Activated T-helper 1 cell treated with Interleukin-2 at 50 U/mL for 16 hours (primary cell): ENCODE data around the gene TRIM40.

Experiments
- DNase-seq: peaks from one replicate; pipeline ENCODE4 v3.0.0-alpha.2; 2020; ENCODE audit warnings: low read depth

TRIM40 gene

DNA sequence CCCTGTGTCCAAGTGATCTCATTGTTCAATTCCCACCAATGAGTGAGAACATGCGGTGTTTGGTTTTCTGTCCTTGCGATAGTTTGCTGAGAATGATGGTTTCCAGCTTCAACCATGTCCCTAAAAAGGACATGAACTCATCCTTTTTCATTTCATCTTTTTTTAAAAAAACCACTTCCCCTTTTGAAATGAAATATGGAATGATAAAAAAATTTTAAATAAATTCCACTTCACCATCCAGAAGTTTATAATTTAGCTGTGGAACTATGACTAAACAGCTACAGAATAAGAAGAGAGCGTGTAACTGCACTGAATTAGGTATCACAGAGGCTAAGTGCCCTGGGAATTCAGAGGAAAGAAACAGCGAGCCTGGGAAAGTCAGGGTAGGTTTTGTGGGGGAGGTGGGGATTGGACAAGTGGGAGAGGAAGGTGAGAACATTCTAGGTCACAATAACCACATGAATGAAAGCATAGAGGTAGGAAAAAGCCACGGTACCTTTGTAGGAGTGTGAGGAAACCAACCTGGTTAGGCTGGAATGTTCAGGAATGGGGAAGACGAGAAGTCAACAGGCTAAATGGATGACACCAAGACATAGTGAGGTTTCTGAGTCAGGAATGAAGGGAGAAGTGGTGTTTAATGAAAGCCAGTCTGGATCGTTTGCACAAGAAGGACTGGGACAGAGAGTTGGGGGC is 14.1 kb downstream of the TRIM40 start:
- DNase-seq, result no peak

DNA sequence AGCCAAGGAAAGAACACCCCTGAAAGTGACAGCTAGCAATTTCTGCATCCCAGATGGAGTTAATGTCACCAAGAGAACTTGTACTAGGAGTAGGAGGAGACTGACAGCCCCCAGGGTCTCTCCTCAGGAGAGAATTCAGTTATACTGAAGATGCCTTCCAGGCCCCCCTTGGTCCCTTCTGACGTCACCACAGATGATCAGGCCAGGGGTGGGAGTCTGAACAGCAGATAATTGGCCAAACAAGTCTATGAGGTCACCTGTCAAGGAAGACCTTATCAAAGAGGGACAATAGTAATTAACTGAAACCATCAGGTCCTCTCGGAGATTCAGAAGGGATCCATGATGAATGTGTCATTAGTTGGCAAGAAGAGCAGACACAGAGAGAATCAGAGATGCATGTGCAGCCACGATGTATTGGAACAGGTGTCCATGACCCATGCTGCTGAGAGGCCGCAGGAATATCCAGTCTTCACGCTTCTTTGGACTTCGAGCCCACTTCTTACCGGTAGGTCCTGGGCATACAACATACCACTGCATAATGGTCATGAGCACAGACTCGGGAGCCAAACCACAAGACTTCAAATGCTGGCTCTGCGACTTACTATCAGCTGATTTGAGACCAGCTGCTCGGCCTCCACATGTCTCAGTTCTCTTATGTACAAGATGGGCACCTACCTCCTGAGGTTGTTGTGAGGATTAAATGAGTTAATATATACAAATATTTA is 14.9 kb downstream of the TRIM40 start:
- no peak for DNase-seq

DNA sequence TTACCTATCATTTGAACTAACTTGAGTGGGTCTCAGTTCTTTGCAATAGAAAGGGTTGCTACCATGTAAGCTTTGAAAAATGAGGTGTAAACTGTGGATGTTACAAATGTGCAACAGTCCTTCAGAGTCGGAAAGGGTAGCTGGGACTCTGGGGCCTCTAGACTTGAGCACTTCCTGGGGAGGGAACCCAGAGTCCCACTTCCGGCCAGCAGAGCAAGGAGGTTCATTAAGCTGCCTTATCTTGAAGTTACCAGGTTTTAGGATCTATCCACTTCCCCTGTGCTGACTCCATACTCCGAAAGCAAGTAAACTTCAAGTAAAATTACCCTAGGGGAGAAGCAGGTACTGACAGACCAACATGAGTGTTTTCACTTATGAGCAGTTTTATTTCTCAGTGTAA is 15.6 kb downstream of the TRIM40 start:
- no peak for DNase-seq

DNA sequence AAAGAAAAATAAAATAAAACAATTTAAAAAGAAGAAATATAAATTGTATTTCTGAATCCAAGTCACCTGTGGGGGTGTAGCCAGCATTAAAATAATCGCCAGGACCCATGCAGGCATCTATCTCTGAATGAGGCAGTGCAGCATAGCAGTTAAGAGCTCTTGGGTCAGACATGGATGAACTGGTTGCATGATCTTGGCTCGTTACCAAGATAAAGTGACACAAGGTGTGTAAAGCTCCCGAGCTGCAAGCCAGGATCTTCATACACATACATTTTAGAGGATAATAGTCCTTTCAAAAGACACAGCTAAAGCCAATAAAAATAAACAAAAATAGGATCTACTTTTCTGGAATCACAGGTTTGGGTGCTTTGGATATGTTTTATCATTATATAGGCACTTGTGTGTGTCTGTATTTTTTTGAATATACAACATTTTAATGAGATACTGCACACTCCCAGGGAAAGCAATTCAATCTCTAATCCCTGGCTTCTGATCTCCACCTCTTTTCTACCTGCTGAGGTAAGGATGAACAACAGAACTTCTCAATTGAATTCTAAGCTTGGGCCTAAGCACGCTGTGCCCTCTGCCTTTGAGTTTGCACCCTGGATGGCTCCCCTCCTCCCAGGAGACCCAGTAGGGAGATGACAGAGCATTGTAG is 16.2 kb downstream of the TRIM40 start:
- no peak for DNase-seq

DNA sequence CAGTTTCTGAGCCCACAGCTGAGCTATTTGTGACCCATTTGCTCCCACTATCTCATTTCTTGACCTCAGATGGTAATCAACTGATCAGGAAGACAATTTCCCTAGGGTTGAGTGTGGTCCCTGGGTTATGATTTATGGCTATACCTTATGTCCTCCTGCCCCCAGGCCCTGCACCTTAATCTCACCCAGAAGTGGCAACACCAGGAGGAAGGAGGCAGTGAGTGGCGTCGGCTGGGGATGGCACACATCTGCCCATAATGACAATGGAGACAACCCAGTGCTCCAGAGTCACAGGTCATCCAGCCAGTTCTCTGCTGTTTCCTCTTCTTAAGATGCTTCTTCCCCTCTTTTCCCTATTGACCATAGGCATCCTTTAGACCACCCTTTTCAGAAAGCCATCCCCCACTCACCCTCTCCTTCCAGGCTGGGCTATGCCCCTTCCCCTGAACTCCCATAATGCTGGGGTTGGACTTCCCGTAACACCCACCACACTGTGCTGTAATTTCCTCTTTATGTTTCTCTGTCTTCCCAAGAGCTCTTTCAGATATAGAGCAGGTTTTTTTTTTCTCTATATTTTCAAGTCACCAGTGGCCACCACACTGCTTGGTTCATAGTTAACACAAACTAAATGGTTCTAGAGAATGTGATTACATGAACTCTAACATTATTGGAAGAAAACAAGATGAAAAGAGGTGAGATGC is 17.1 kb downstream of the TRIM40 start:
- no peak for DNase-seq

DNA sequence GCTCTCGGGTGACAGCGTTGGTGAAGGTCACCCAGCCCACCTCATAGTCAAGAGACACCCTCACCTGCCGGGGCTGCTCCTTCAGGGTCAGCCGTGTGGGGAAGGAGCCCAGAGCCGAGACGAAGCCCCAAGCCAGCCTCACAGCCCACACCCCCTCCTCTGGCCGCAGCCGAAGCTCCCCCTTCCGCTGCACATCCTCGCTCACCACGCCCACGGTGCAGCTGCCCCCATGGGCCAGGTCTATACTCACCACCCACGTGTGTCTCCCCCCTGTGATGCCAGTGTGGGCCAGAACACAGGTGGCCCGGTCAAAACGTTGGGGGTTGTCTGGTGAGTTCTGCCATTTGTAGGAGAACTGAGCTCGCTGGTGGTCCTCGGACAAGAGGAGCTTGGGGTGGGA is 18.1 kb downstream of the TRIM40 start:
- DNase-seq, result no peak

DNA sequence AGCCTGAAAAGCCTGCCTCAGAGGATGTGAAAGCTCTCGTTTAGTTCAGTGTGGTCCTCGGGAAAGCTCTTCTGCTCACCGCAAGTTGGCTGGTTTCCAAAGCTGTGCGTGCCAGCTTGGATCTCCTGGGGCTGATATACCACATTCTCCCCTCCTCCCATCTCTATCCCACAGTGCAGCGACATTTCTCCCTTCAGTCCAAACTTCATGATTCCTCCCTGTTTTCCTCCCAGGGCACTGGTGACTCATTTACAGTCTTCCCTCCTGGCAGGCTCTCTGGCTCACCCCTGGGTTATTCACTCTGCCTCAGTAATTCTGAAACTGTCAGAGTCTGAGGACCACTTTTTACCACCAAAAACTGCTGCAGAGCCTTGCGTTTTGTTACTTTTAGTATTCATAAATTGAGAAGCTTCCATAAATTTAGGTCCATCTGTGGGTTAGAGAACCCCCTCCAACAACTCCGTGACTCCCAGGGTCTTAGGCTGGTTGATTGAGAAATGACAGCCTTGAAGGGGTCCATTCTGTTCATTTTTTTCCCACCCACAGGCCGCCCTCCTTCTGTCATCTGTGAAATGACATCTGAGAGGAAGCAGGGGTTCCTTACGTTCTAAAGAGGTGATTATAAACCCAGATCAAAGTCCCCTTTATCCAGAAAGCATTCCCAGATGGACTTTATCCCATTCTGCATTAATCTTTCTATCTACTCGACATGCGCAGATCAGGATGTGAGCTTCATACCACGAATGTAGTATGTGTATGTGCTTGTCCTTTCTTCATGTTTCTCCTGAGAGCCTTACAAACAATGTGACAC is 19.0 kb downstream of the TRIM40 start:
- DNase-seq, result no peak

DNA sequence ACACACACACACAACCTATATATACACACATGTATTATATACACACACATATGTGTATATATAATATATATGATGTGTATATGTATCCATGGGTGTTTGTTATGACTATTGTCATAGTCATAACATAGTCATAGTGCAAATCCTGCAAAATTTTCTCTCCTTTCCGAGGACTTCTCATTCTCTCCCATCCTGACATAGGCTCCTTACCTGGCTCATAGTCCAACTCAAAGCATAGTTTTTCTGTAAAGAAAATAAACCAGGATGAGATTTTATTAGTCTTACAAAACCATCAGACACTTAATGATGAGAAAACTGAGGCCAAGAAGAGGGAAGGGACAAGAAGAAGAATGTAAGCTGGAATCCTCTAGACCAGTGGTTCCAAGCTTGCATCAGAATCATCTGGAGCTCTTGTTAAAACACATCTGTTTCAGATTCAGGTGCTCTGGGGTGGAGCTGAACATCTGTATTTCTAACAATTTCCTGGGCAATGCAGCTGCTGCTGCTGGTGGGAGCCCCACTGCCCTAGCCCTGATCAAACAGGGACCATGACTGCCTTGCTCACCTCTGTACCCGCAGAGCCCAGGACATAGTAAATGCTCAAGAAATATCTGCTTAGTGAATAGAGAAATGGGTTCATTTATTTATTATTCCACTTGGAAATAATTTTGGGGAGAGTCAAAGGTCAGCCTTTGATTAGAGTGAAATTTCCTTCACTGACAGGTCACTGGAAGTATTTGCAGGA is 19.8 kb downstream of the TRIM40 start:
- DNase-seq, result no peak

DNA sequence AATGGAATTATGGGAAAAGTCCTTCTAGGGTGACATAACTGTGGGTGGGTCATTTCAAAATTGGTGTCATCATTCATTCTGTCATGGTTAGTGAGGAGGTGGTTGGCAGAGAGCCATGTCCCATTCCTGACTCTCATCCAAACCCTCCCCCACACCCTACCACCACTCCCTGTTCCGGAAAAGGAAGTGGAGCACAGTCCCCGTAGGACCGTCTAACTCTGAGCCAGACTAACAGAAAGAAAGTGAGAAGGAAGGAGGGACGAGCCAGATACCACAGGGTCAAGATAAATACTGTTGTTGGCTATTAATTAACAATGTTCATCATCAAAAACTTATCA is 20.3 kb downstream of the TRIM40 start:
- DNase-seq, result no peak

DNA sequence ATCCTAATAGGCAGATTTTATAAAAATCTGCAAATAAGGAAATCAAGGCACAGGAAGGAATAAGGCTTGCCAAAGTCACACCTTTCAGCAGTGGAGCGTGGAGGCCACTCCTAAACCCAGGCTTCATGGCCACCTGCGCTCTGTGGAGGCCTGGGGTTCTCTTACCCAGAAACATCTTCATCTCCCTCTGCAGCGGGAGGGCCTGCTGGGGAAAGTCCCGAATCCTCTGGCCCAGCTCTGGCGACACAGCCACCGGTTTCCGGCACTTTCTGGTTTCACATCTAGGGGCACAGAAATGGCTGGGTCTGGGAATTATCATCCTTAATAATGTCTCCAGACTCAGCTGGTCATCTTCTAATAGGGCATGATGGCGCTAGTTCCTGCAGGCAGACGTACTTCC is 20.8 kb downstream of the TRIM40 start:
- DNase-seq, result no peak

DNA sequence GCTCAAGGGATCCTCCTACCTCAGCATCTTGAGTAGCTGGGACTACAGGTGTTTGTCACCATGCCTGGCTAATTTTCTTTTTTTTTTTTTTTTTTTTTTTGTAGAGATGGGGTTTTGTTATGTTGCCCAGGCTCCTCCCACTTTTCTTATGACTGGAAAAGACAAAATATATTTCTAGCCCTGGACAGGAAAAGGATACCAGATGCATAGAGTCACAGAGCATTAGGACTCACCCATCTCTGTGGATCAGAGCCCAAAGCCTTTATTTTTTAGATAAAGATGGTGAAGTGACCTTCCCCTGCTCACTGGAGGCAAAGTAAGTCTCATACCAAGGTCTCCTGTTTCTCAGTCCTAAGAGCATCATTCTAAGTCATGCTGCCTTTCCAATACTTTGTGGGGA is 21.6 kb downstream of the TRIM40 start:
- DNase-seq, result no peak

DNA sequence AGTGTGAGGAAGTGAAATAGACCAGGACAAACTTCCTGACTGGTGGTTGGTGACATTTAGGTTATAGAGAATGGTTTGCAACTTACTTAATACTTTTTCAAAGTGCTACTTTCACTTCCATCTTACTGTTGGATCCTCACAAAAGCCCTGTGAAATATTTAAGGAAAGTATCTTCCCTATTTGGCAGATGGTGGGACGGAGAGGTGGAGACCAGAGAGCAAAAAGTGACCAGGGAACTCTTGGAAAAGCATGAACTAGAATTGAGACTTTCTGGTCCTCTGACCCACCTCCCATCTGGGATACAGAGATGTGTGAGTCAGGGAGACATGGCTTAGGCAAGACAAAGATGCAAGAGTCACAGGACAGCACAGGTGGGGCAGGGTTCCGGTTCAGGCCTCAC is 22.1 kb downstream of the TRIM40 start:
- DNase-seq, result no peak

DNA sequence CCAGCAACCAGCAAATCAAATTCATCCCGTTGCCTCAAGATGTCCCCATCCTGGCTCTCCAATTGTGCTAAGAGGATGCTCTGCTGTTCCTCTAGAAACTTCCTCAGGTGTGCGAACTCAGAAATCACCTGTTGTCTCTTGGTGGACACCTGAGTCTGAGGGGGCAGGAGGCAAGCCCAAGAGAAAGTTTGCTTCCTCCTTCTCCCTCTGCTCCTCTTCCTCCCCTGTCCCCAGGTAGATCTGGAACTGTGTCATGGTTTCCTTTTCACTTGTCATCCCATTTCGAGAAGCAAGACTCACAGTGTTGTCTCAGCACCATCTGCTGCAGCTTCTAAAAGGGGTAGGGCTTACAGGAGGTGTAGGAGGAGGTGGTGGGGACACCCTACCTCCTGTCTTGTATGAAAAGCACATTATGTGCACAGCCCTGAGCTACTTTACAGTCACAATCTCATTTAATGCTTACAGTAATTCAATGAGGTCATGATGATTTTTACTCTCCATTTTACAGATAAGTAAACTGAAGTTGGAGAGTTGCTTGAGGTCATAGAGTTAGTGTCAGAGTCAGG is 22.6 kb downstream of the TRIM40 start:
- no peak for DNase-seq

DNA sequence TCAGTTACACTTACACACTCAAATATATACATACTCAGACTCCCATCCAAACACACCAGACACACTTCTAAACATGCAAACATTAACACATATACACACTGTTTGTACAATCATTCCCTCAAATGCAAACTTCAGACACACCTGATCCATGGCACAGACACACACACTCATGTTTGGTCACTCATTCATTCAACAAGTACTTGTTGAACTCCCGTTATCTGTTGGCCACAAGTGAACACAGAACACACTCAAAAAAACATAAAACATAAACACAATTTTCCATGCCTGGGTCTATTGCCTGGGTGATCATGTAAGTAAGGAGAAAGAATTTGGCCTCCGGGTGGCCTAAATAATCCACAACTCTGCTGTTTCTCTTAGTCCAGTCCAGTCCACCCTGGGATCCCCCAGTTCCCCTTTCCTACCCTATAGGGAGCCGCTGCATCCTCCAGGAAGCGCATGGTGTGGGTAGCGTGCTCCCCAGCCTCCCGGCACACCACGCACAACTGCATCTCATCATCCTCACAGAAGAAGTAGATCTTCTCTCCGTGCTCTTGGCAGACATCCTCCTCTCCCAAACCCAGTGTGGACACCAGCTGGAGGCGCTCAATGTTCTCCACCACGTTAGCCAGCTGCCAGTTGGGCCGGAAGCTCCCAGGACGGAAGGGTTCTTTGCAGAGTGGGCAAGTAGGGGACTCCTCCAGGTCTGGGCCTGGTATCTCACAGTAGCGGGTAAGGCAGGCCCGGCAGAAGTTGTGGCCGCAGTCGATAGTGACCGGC is 24.3 kb downstream of the TRIM40 start:
- no peak for DNase-seq

DNA sequence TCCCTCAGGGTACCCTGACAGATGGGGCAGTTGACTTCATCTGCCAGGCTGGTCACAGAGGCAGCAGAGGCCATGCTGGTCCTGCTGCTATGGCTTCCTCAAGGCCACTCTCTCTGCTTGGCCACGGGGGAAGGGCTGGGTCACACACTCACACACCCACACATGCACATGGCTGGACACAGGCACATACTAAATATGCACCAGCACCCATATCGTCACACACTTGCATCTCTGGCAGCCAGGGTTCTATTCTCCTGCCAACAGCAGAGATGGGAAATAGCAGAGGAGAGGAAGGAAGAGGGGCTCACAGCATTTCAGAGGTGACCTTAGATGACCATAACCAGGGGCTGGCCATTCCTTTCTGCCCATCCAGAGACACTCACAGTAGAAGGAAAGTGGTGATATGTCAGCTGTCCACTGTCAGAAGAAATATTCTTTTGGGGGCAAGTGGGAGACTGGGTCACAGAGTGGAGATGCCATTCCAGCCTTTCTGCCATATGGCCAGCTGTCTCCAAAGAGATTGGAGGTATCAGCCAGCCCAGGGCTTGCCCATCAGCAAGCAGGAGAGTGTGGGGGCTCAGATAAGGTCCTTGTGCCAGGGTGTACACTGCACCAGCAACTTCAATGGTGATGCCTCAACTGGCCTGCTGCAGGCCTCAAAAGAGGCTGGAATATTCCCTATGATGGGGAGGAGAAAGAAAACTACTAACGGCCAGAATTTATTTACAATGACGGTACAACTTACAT is 25.0 kb downstream of the TRIM40 start, which contains the start of gene TRIM10:
TSS of gene TRIM10 (minus strand) at position 427 of the 747 bp plus-strand sequence. CDS start at position 74, 353 bp downstream.
- no peak for DNase-seq

DNA sequence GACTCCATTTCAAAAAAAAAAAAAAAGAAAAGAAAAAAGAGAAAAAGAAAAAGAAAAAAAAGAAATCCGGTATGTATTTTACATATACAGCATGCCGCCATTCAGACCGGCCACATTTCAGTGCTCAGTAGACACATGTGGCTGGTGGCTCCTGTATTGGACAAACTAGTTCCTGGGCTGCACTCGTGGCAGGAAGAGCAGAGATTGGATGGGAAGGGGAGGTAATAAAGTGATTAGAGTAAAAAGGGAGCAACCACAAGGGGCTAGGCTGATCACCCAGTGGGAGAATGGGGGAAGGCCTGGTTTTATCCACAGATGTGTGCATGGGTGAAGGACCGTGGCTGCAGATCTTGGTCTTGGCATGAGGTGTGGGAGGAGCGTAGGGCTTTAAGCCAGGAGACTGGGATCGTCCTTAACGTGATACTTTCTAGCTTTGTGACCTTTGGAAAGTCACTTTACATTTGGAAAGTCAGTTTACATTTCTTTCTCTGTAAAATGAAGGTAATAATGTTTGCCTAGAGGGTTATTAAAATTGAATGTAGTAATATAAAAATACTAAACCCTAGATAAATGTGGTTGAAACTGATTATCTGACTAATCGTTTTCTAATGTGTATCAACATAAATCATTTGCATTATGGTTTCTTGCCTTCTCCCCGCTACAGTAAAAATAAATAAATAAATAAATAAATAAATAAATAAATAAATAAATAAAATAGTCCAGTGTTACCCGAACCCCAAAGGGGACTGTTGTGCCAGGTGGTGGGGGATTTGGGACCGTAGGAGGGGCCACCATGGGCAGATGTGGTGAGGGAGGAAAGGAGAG is 26.5 kb downstream of the TRIM40 start:
- DNase-seq, result no peak

DNA sequence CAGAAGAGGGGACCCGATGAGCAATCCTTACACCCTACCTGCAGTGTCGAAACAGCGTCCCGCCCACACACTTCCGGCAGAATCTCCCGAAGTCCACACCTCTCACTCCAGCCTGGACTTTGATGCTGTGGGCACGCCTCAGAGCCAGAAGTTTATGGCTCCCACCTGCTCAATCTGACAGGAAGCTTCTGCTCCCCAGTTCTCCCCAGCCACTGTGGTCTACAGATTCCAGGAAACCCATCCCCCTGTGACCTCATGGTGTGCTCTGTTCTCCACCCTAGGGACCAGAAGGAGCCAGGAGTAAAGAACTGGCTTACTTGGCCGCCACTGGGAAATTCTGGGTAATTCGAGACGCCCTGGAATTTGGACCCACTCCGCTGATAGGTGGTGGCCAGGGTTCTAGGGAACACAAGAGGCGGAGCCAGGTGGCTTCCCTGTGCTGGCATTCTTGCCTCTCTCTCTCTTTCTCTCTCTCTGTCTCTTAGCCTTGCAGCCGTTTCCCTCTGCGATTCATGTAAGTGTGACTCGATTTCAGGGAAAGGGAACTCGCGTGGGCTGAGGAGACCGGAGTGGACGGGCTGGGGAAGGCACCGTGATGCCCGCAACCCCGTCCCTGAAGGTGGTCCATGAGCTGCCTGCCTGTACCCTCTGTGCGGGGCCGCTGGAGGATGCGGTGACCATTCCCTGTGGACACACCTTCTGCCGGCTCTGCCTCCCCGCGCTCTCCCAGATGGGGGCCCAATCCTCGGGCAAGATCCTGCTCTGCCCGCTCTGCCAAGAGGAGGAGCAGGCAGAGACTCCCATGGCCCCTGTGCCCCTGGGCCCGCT is 27.4 kb downstream of the TRIM40 start, which contains the start of gene TRIM15:
TSS of gene TRIM15 (plus strand) at position 457 of the 828 bp plus-strand sequence. CDS start at position 596, 139 bp downstream.
- no peak for DNase-seq
